GM12891 (cell line): ENCODE data around the gene HEBP2.

ENCODE experiments used
- POLR2A ChIP-seq: IDR thresholded peaks from 2 replicates; pipeline ENCODE4 v1.6.1; 2011; ENCODE audit warnings: low read depth, low read length, control low read depth
- POLR2AphosphoS5 ChIP-seq: IDR thresholded peaks from 2 replicates; pipeline ENCODE4 v1.6.1; 2011; ENCODE audit warnings: low read depth, low read length, control low read depth
- POU2F2 ChIP-seq: IDR thresholded peaks from 2 replicates; pipeline ENCODE4 v1.6.1; 2011; ENCODE audit warnings: low read depth, mild to moderate bottlenecking, control low read depth, low read length, moderate library complexity
- SPI1 ChIP-seq: IDR thresholded peaks from 2 replicates; pipeline ENCODE4 v1.6.1; 2011; ENCODE audit warnings: low read depth, low read length, control low read depth

GRCh38 chr6:138426500-138427123 is 22.6 kb downstream of the HEBP2 start:
- TF ChIP-seq POLR2A (no peak), SPI1 (no peak), POU2F2 (no peak), POLR2AphosphoS5 (no peak)
